SK-N-SH treated with all-trans-retinoic acid at 6 μM for 48 hours (cell line): Measurements from ENCODE around the gene PPP2R2C.

ENCODE experiments used
- ATAC-seq: fragments of 200-7000 bp; cut with Tn5 transposase; 3 replicates; pipeline ENCODE4 v1.9.1; 2020; ENCODE audit warnings: mild to moderate bottlenecking, moderate library complexity
- ARNTL ChIP-seq: fragments of 450-650 bp; formaldehyde crosslinking; IDR thresholded peaks from 2 replicates; pipeline ENCODE4 v1.5.0; 2020; ENCODE audit warnings: low read depth, mild to moderate bottlenecking, moderate library complexity, borderline replicate concordance
- CREB5 ChIP-seq: fragments of 250-450 bp; sonication (Bioruptor Pico); IDR thresholded peaks from 2 replicates; pipeline ENCODE4 v1.5.1; 2020; ENCODE audit warnings: low read depth, mild to moderate bottlenecking, moderate library complexity
- CSDC2 ChIP-seq: fragments of 250-450 bp; sonication (Bioruptor Pico); IDR thresholded peaks from 2 replicates; pipeline ENCODE4 v1.5.0; 2020; ENCODE audit warnings: mild to moderate bottlenecking, moderate library complexity
- CSRNP3 ChIP-seq: fragments of 250-450 bp; sonication (Bioruptor Pico); IDR thresholded peaks from 2 replicates; pipeline ENCODE4 v1.5.1; 2021; ENCODE audit warnings: mild to moderate bottlenecking, moderate library complexity
- ESRRG ChIP-seq: fragments of 250-450 bp; sonication (Bioruptor Pico); IDR thresholded peaks from 2 replicates; pipeline ENCODE4 v1.6.1; 2021; ENCODE audit warnings: mild to moderate bottlenecking
- GLIS3 ChIP-seq: fragments of 250-450 bp; sonication (Bioruptor Pico); IDR thresholded peaks from 2 replicates; pipeline ENCODE4 v1.5.0; 2020; ENCODE audit warnings: mild to moderate bottlenecking, moderate library complexity
- ISL1 ChIP-seq: fragments of 250-450 bp; sonication (Bioruptor Pico); IDR thresholded peaks from 2 replicates; pipeline ENCODE4 v2.1.2; 2022; ENCODE audit warnings: mild to moderate bottlenecking, moderate library complexity
- OSR1 ChIP-seq: fragments of 250-450 bp; sonication (Bioruptor Pico); IDR thresholded peaks from 2 replicates; pipeline ENCODE4 v1.8.0; 2022; ENCODE audit warnings: moderate library complexity, mild to moderate bottlenecking, inconsistent platforms
- PPARA ChIP-seq: fragments of 250-450 bp; sonication (Bioruptor Pico); IDR thresholded peaks from 2 replicates; pipeline ENCODE4 v1.5.0; 2020; ENCODE audit warnings: mild to moderate bottlenecking, borderline replicate concordance
- SNAI2 ChIP-seq: fragments of 250-450 bp; sonication (Bioruptor Pico); IDR thresholded peaks from 2 replicates; pipeline ENCODE4 v1.5.0; 2020; ENCODE audit warnings: mild to moderate bottlenecking, moderate library complexity
- TCF4 ChIP-seq: fragments of 250-450 bp; sonication (Bioruptor Pico); IDR thresholded peaks from 2 replicates; pipeline ENCODE4 v1.8.0; 2021; ENCODE audit warnings: mild to moderate bottlenecking, moderate library complexity, borderline replicate concordance
- ZC3H10 ChIP-seq: fragments of 250-450 bp; sonication (Bioruptor Pico); IDR thresholded peaks from 2 replicates; pipeline ENCODE4 v1.5.1; 2021; ENCODE audit warnings: mild to moderate bottlenecking, moderate library complexity
- ZFP3 ChIP-seq: fragments of 250-450 bp; sonication (Bioruptor Pico); IDR thresholded peaks from 2 replicates; pipeline ENCODE4 v1.5.0; 2020; ENCODE audit warnings: mild to moderate bottlenecking, moderate library complexity
- ZFP30 ChIP-seq: fragments of 450-650 bp; formaldehyde crosslinking; IDR thresholded peaks from 2 replicates; pipeline ENCODE4 v1.5.0; 2022; ENCODE audit warnings: mild to moderate bottlenecking, moderate library complexity
- ZNF565 ChIP-seq: fragments of 450-650 bp; formaldehyde crosslinking; conservative IDR thresholded peaks from 2 replicates; pipeline ENCODE4 v1.5.0; 2020; ENCODE audit warnings: low read depth, mild to moderate bottlenecking, moderate library complexity
- ZNF70 ChIP-seq: fragments of 450-650 bp; formaldehyde crosslinking; IDR thresholded peaks from 2 replicates; pipeline ENCODE4 v1.5.0; 2020; ENCODE audit warnings: mild to moderate bottlenecking, moderate library complexity
- ZNF8 ChIP-seq: fragments of 450-650 bp; formaldehyde crosslinking; IDR thresholded peaks from 2 replicates; pipeline ENCODE4 v1.5.0; 2020; ENCODE audit warnings: mild to moderate bottlenecking, moderate library complexity
- TF ChIP-seq, protein P1 (sequence below): fragments of 250-450 bp; sonication (Bioruptor Pico); IDR thresholded peaks from 2 replicates; pipeline ENCODE4 v1.8.0; 2020; ENCODE audit warnings: mild to moderate bottlenecking, moderate library complexity, borderline replicate concordance
- TF ChIP-seq, protein P2 (sequence below): fragments of 250-450 bp; sonication (Bioruptor Pico); IDR thresholded peaks from 2 replicates; pipeline ENCODE4 v1.8.0; 2021; ENCODE audit warnings: low read depth, mild to moderate bottlenecking, moderate library complexity, borderline replicate concordance
- TF ChIP-seq, protein P3 (sequence below): fragments of 250-450 bp; sonication (Bioruptor Pico); IDR thresholded peaks from 2 replicates; pipeline ENCODE4 v1.5.0; 2020; ENCODE audit warnings: mild to moderate bottlenecking, moderate library complexity

The PPP2R2C gene

GRCh38 chr4:6504900-6505496, 32.6 kb upstream of the PPP2R2C start:
- ATAC-seq = no peak

DNA sequence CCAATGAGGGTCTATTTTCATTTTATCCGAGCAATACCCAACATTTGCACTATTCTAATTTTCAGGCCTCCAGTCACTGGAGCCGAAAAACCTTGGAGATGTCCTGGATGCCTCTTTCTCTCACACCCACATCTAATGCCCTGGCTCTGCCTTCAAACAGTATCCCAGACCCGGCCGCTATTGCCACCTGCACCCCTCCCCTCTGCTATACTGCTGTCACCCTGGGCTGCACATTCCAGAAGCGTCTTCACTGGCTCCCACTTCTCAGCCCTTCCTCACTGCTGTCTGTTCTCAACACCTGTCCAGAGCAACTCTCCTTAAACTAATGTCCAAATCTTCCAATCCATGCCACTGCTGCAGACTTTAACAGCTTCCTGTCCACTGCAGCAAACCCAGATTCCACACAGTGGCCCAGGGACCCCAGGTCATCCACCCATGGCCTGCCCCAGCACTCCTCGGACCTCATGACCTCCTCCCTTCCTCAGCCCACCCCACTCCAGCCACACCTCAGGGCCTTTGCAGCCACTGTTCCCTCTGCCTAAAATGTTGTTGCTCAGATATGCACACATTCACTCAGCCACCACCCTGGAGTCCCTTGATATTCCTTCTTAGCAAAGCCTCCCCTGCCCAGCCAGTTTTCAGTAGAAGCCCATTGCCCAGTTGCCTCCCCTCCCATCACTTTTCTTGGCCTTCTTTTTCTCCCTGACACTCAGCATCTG, 30.5 kb upstream of the PPP2R2C start:
- no peak for ATAC-seq
- TF ChIP-seq, protein P1, sequence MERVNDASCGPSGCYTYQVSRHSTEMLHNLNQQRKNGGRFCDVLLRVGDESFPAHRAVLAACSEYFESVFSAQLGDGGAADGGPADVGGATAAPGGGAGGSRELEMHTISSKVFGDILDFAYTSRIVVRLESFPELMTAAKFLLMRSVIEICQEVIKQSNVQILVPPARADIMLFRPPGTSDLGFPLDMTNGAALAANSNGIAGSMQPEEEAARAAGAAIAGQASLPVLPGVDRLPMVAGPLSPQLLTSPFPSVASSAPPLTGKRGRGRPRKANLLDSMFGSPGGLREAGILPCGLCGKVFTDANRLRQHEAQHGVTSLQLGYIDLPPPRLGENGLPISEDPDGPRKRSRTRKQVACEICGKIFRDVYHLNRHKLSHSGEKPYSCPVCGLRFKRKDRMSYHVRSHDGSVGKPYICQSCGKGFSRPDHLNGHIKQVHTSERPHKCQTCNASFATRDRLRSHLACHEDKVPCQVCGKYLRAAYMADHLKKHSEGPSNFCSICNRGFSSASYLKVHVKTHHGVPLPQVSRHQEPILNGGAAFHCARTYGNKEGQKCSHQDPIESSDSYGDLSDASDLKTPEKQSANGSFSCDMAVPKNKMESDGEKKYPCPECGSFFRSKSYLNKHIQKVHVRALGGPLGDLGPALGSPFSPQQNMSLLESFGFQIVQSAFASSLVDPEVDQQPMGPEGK (CRISPR knock-in tag) = no peak
- no peak for TF ChIP-seq OSR1 (CRISPR knock-in tag)
- TF ChIP-seq GLIS3 (CRISPR knock-in tag) = no peak
- no peak for TF ChIP-seq ZNF565 (CRISPR knock-in tag)
- no peak for TF ChIP-seq PPARA (CRISPR knock-in tag)
- TF ChIP-seq ZC3H10 (CRISPR knock-in tag) = no peak
- TF ChIP-seq ZFP30 (CRISPR knock-in tag) = no peak
- TF ChIP-seq, all 23 proteins: peak for 0

More at GRCh38 chr4:6504900-6505496, 32.6 kb upstream of the PPP2R2C start:
- TF ChIP-seq OSR1 (CRISPR knock-in tag) (no peak), ZNF565 (CRISPR knock-in tag) (no peak), PPARA (CRISPR knock-in tag) (no peak), ZFP30 (CRISPR knock-in tag) (no peak)
- TF ChIP-seq, protein P1 (CRISPR knock-in tag) = no peak

DNA sequence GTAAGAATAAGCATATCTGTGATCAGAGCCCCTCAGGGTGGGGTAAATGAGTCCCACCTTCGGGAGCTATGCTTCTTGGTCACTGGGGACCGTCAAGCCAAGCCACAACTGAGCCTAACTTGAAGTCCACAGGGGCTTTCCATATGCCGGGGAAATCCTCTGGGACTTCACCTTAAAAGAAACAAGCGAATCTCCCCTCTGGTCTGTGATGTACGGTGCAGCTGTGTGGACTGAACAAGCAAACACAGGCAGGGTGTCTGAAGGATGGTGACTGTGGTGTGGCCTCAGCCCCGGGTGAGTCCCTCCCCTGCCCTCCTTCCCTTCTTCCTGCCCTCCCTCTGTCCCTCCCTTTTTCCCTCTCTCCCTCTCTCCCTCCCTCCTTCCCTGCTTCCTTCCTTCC, 29.7 kb upstream of the PPP2R2C start:
- no peak for ATAC-seq
- no peak for TF ChIP-seq ARNTL (CRISPR knock-in tag)
- TF ChIP-seq, protein P2, sequence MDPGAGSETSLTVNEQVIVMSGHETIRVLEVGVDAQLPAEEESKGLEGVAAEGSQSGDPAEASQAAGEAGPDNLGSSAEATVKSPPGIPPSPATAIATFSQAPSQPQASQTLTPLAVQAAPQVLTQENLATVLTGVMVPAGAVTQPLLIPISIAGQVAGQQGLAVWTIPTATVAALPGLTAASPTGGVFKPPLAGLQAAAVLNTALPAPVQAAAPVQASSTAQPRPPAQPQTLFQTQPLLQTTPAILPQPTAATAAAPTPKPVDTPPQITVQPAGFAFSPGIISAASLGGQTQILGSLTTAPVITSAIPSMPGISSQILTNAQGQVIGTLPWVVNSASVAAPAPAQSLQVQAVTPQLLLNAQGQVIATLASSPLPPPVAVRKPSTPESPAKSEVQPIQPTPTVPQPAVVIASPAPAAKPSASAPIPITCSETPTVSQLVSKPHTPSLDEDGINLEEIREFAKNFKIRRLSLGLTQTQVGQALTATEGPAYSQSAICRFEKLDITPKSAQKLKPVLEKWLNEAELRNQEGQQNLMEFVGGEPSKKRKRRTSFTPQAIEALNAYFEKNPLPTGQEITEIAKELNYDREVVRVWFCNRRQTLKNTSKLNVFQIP (CRISPR knock-in tag) = no peak
- TF ChIP-seq TCF4 (CRISPR knock-in tag) = no peak
- TF ChIP-seq, protein P1 (CRISPR knock-in tag) = no peak
- no peak for TF ChIP-seq ISL1
- TF ChIP-seq CREB5 (CRISPR knock-in tag) = no peak
- TF ChIP-seq ZFP3 = no peak
- TF ChIP-seq CSDC2 = no peak
- no peak for TF ChIP-seq ESRRG (CRISPR knock-in tag)
- TF ChIP-seq, protein P3, sequence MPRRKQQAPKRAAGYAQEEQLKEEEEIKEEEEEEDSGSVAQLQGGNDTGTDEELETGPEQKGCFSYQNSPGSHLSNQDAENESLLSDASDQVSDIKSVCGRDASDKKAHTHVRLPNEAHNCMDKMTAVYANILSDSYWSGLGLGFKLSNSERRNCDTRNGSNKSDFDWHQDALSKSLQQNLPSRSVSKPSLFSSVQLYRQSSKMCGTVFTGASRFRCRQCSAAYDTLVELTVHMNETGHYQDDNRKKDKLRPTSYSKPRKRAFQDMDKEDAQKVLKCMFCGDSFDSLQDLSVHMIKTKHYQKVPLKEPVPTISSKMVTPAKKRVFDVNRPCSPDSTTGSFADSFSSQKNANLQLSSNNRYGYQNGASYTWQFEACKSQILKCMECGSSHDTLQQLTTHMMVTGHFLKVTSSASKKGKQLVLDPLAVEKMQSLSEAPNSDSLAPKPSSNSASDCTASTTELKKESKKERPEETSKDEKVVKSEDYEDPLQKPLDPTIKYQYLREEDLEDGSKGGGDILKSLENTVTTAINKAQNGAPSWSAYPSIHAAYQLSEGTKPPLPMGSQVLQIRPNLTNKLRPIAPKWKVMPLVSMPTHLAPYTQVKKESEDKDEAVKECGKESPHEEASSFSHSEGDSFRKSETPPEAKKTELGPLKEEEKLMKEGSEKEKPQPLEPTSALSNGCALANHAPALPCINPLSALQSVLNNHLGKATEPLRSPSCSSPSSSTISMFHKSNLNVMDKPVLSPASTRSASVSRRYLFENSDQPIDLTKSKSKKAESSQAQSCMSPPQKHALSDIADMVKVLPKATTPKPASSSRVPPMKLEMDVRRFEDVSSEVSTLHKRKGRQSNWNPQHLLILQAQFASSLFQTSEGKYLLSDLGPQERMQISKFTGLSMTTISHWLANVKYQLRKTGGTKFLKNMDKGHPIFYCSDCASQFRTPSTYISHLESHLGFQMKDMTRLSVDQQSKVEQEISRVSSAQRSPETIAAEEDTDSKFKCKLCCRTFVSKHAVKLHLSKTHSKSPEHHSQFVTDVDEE (CRISPR knock-in tag) = no peak
- TF ChIP-seq PPARA (CRISPR knock-in tag) = no peak
- no peak for TF ChIP-seq ZNF70 (CRISPR knock-in tag)
- TF ChIP-seq OSR1 (CRISPR knock-in tag) = no peak
- no peak for TF ChIP-seq CSRNP3 (CRISPR knock-in tag)
- no peak for TF ChIP-seq ZNF565 (CRISPR knock-in tag)
- no peak for TF ChIP-seq ZFP30 (CRISPR knock-in tag)
- no peak for TF ChIP-seq ZNF8 (CRISPR knock-in tag)
- TF ChIP-seq GLIS3 (CRISPR knock-in tag) = no peak
- TF ChIP-seq SNAI2 (CRISPR knock-in tag) = no peak
